Subcutaneous adipose tissue (tissue), 4 donors: Measurements from ENCODE around the gene PACSIN3. TPM values are rescaled to one million over a fixed set of nuclear protein-coding genes. Genes with fewer than 3 reads are reported as not detected.

Experiments
- CTCF ChIP-seq: fragments of 450-650 bp; IDR thresholded peaks from one replicate; pipeline ENCODE4 v1.5.1; 2016; ENCODE audit warnings: low read depth, mild to moderate bottlenecking, control low read depth, antibody characterized with exemption, moderate library complexity
- total RNA-seq, 4 donors: library from RNA; depleted of rRNA; stranded (reverse); fragments of >200 nt; gene quantifications; one replicate each; pipeline ENCODE4 v1.1.0, GENCODE V29; 2016

The PACSIN3 gene
- 10 to 100 TPM in 2 of 4 donors, 1 to 10 TPM in 2; 5.4 to 33.5 (median 9.7) TPM for total RNA-seq

GRCh38 chr11:47186076-47186699 lies at the start of gene PACSIN3:
PACSIN3 (minus strand) TSS chr11:47186434; CDS start chr11:47182727, 3,707 bp downstream.
- TF ChIP-seq CTCF: no peak

GRCh38 chr11:47235163-47235562 lies 48.9 kb upstream of the PACSIN3 start:
- no peak for TF ChIP-seq CTCF

- TF ChIP-seq CTCF: no peak
These were observed 48.5 kb upstream of the PACSIN3 start for GRCh38 chr11:47234669-47235100.

- no peak for TF ChIP-seq CTCF
These were observed 47.9 kb upstream of the PACSIN3 start for GRCh38 chr11:47233989-47234668.

GRCh38 chr11:47233051-47233450 lies 46.8 kb upstream of the PACSIN3 start:
- no peak for TF ChIP-seq CTCF

GRCh38 chr11:47229161-47229560 lies 42.9 kb upstream of the PACSIN3 start:
- no peak for TF ChIP-seq CTCF

- no peak for TF ChIP-seq CTCF
These were observed 39.5 kb upstream of the PACSIN3 start for GRCh38 chr11:47225552-47226400.
